ENCODE data around the gene MYO9B.

DNA sequence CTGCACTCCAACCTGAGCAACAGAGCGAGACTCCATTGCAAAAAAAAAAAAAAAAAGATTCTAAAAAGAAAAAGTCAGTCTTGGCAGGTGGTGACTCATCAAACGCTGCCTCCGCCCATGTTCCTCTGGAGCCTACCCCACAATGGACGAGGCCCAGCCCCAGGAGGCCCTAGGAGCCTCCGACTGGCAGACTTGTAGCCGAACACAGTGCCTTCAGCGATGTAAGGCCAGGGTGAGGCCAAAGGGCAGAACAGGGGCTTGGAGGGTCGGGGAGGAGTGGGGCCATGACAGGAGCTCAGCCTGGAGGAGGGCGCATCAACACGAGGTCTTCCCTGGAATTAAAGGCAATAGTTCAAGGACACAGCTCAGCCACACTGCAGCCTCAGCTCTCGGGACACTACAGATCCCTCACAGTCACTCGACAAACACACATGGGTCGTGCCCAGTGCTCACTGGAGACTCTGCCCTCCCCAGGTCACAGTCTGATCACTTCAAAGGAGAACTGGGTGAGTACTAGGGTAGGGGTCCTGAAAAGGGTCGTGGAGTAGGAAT is 144.7 kb downstream of the MYO9B start:
- TF ChIP-seq, protein P1, sequence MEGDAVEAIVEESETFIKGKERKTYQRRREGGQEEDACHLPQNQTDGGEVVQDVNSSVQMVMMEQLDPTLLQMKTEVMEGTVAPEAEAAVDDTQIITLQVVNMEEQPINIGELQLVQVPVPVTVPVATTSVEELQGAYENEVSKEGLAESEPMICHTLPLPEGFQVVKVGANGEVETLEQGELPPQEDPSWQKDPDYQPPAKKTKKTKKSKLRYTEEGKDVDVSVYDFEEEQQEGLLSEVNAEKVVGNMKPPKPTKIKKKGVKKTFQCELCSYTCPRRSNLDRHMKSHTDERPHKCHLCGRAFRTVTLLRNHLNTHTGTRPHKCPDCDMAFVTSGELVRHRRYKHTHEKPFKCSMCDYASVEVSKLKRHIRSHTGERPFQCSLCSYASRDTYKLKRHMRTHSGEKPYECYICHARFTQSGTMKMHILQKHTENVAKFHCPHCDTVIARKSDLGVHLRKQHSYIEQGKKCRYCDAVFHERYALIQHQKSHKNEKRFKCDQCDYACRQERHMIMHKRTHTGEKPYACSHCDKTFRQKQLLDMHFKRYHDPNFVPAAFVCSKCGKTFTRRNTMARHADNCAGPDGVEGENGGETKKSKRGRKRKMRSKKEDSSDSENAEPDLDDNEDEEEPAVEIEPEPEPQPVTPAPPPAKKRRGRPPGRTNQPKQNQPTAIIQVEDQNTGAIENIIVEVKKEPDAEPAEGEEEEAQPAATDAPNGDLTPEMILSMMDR (conservative IDR thresholded peaks at IDR 0.05; ENCODE audit: low read depth, low read length), result no peak
- no peak for TF ChIP-seq EZH2 (IDR thresholded peaks at IDR 0.05; ENCODE audit: borderline replicate concordance, low read depth, low read length, poor library complexity, severe bottlenecking)

All from A673 (cell line).